H1 (cell line): ENCODE results near the gene AP5M1. TPM values are rescaled to one million over a fixed set of nuclear protein-coding genes. Genes with fewer than 3 reads are reported as not detected.

Source experiments
- CHD7 ChIP-seq: fragments of 300-600 bp; sonication (generic); IDR thresholded peaks from 2 replicates; pipeline ENCODE4 v1.7.1; 2012; ENCODE audit warnings: low read length, moderate library complexity, mild to moderate bottlenecking, inconsistent platforms; ENCODE audit not compliant: insufficient replicate concordance
- E2F6 ChIP-seq: IDR thresholded peaks from 2 replicates; pipeline ENCODE4 v1.6.1; 2012; ENCODE audit warnings: inconsistent platforms
- GABPA ChIP-seq: IDR thresholded peaks from 2 replicates; pipeline ENCODE4 v1.6.1; 2011; ENCODE audit warnings: mild to moderate bottlenecking, low read length, moderate library complexity, borderline replicate concordance; ENCODE audit not compliant: insufficient read depth
- KDM4A ChIP-seq: IDR thresholded peaks from one replicate; pipeline ENCODE4 v1.7.1; 2012; ENCODE audit warnings: low read depth, mild to moderate bottlenecking, moderate library complexity, low read length, inconsistent platforms; ENCODE audit not compliant: severe bottlenecking
- KDM5A ChIP-seq: fragments of 200-600 bp; IDR thresholded peaks from 2 replicates; pipeline ENCODE4 v1.7.1; 2012; ENCODE audit warnings: mild to moderate bottlenecking, low read length, inconsistent platforms, mixed read lengths
- SIRT6 ChIP-seq: IDR thresholded peaks from one replicate; pipeline ENCODE4 v1.7.1; 2012; ENCODE audit warnings: low read length, inconsistent platforms
- TAF1 ChIP-seq: IDR thresholded peaks from 2 replicates; pipeline ENCODE4 v1.6.1; 2011; ENCODE audit warnings: mild to moderate bottlenecking, low read depth, low read length
- TAF7 ChIP-seq: optimal IDR thresholded peaks from 2 replicates; pipeline ENCODE3; 2011; ENCODE audit warnings: low read depth, mild to moderate bottlenecking, inconsistent platforms, low read length, moderate library complexity, borderline replicate concordance
- polyA plus RNA-seq, 7 experiments: library from polyadenylated mRNA; depleted of rRNA in 3 of 7; stranded (reverse) in 5 of 7; unstranded in 2 of 7; fragments of >200 nt in 5 of 7; fragments of 200-250 nt in 2 of 7; gene quantifications; 1 replicate in 5 of 7; 2 replicates in 1 of 7; 4 replicates in 1 of 7; pipeline versions ENCODE4 v1.2.1 to v1.2.3, GENCODE V29; 2011 to 2013; ENCODE audit warnings: missing spikeins in 2 of 7, mixed read lengths in 2 of 7
- total RNA-seq: library from RNA; stranded (reverse); fragmentation: NEBNext Ultra II Directional; extraction: Animal tissue kit (Norgen Biotek cat#: 25700); gene quantifications from 2 replicates; pipeline ENCODE4 v1.2.1, GENCODE V29; 2021

Gene AP5M1
- total and polyA plus RNA-seq, 2 of the 8 experiments (the other 6 are each of a cell fraction or from before 2014, with no cell fraction given): 20.9 to 51.9 TPM

- TF ChIP-seq CHD7: no peak
- no peak for TF ChIP-seq E2F6
- no peak for TF ChIP-seq TAF7
- TF ChIP-seq SIRT6: no peak
- TF ChIP-seq TAF1: no peak
- no peak for TF ChIP-seq KDM5A
- TF ChIP-seq GABPA: no peak
- no peak for TF ChIP-seq KDM4A
Observed at GRCh38 chr14:57329833-57330232, 61.1 kb downstream of the AP5M1 start (continued).
